H9 (cell line): ENCODE results near the gene CABP7. TPM values are rescaled to one million over a fixed set of nuclear protein-coding genes. Genes with fewer than 3 reads are reported as not detected.

Source experiments
- DNase-seq: peaks from one replicate; pipeline ENCODE4 v3.0.0-alpha.2; 2017
- H2AFZ ChIP-seq: one replicate; pipeline ENCODE4 v1.6.1; 2013; ENCODE audit warnings: mild to moderate bottlenecking, low read length, control low read depth, moderate library complexity
- H2AK5ac ChIP-seq: 2 replicates; pipeline ENCODE4 v1.6.1; 2013; ENCODE audit warnings: low read length, control low read depth, mixed read lengths; ENCODE audit not compliant: insufficient read length
- H2BK120ac ChIP-seq: one replicate; pipeline ENCODE4 v1.6.1; 2013; ENCODE audit warnings: low read depth, mild to moderate bottlenecking, low read length, control low read depth, inconsistent platforms; ENCODE audit not compliant: poor library complexity, severe bottlenecking
- H2BK12ac ChIP-seq: 2 replicates; pipeline ENCODE4 v1.6.1; 2013; ENCODE audit warnings: low read length, control low read depth, mixed read lengths, low read depth; ENCODE audit not compliant: insufficient read length
- H2BK15ac ChIP-seq: 2 replicates; pipeline ENCODE4 v1.6.1; 2013; ENCODE audit warnings: low read depth, low read length, control low read depth
- H2BK20ac ChIP-seq: one replicate; pipeline ENCODE4 v1.6.1; 2013; ENCODE audit warnings: low read depth, mild to moderate bottlenecking, low read length, control low read depth, inconsistent platforms; ENCODE audit not compliant: poor library complexity, severe bottlenecking
- H2BK5ac ChIP-seq: 2 replicates; pipeline ENCODE4 v1.6.1; 2013; ENCODE audit warnings: low read length, control low read depth, mixed read lengths; ENCODE audit not compliant: insufficient read length
- H3K14ac ChIP-seq: 2 replicates; pipeline ENCODE4 v1.6.1; 2013; ENCODE audit warnings: low read length, control low read depth; ENCODE audit not compliant: insufficient read depth
- H3K18ac ChIP-seq: 2 replicates; pipeline ENCODE4 v1.6.1; 2013; ENCODE audit warnings: low read depth, mild to moderate bottlenecking, mixed read lengths, low read length, control low read depth; ENCODE audit not compliant: insufficient read length
- H3K23ac ChIP-seq: 2 replicates; pipeline ENCODE4 v1.6.1; 2013; ENCODE audit warnings: low read length, control low read depth, mixed read lengths, low read depth; ENCODE audit not compliant: insufficient read length
- H3K23me2 ChIP-seq: 2 replicates; pipeline ENCODE4 v1.6.1; 2013; ENCODE audit warnings: low read depth, mild to moderate bottlenecking, mixed read lengths, low read length, control low read depth; ENCODE audit not compliant: insufficient read length, poor library complexity, severe bottlenecking
- H3K27ac ChIP-seq: 2 replicates; pipeline ENCODE4 v1.5.1; 2013; ENCODE audit warnings: low read length, control low read depth, mixed read lengths, low read depth; ENCODE audit not compliant: insufficient read length
- H3K27me3 ChIP-seq: 2 replicates; pipeline ENCODE4 v1.6.1; 2013; ENCODE audit warnings: low read length, control low read depth, inconsistent platforms; ENCODE audit not compliant: insufficient read depth
- H3K4ac ChIP-seq: 2 replicates; pipeline ENCODE4 v1.6.1; 2013; ENCODE audit warnings: low read depth, mild to moderate bottlenecking, control low read depth, inconsistent platforms, low read length, moderate library complexity
- H3K4me1 ChIP-seq: 2 replicates; pipeline ENCODE4 v1.6.1; 2013; ENCODE audit warnings: low read length, control low read depth, inconsistent platforms; ENCODE audit not compliant: insufficient read depth
- H3K4me2 ChIP-seq: 2 replicates; pipeline ENCODE4 v1.6.1; 2013; ENCODE audit warnings: low read length, control low read depth, mixed read lengths; ENCODE audit not compliant: insufficient read length, insufficient read depth
- H3K56ac ChIP-seq: 2 replicates; pipeline ENCODE4 v1.6.1; 2013; ENCODE audit warnings: low read depth, mild to moderate bottlenecking, mixed read lengths, low read length, control low read depth; ENCODE audit not compliant: insufficient read length
- H3K79me1 ChIP-seq: 2 replicates; pipeline ENCODE4 v1.6.1; 2013; ENCODE audit warnings: low read depth, mild to moderate bottlenecking, moderate library complexity, low read length, control low read depth, inconsistent platforms; ENCODE audit not compliant: insufficient read depth, poor library complexity, severe bottlenecking
- H3K79me2 ChIP-seq: 2 replicates; pipeline ENCODE4 v1.6.1; 2013; ENCODE audit warnings: low read length, control low read depth, inconsistent platforms; ENCODE audit not compliant: insufficient read depth
- H3K9ac ChIP-seq: 2 replicates; pipeline ENCODE4 v1.6.1; 2013; ENCODE audit warnings: low read length, control low read depth, mixed read lengths; ENCODE audit not compliant: insufficient read length; ENCODE audit errors: extremely low read depth
- H3K9me3 ChIP-seq: one replicate; pipeline ENCODE4 v1.6.1; 2013; ENCODE audit warnings: low read depth, low read length, inconsistent platforms; ENCODE audit not compliant: control insufficient read depth
- H3T11ph ChIP-seq: one replicate; pipeline ENCODE4 v1.6.1; 2013; ENCODE audit warnings: mild to moderate bottlenecking, low read length, control low read depth, inconsistent platforms
- H4K20me1 ChIP-seq: one replicate; pipeline ENCODE4 v1.6.1; 2013; ENCODE audit not compliant: control insufficient read depth, insufficient read length, insufficient read depth
- H4K5ac ChIP-seq: 2 replicates; pipeline ENCODE4 v1.6.1; 2013; ENCODE audit warnings: low read depth, mild to moderate bottlenecking, mixed read lengths, low read length, control low read depth; ENCODE audit not compliant: insufficient read length
- H4K8ac ChIP-seq: replicated peaks from 2 replicates; pipeline ENCODE4 v1.6.1; 2013; ENCODE audit warnings: low read length, control low read depth, mixed read lengths, low read depth; ENCODE audit not compliant: insufficient read length
- H4K91ac ChIP-seq: 2 replicates; pipeline ENCODE4 v1.6.1; 2013; ENCODE audit warnings: low read depth, mild to moderate bottlenecking, moderate library complexity, mixed read lengths, low read length, control low read depth; ENCODE audit not compliant: insufficient read length
- H3K27ac Mint-ChIP-seq, 3 experiments: 2 replicates in 2 of 3; 3 replicates in 1 of 3; pipeline ENCODE4 v1.8.0; 2020 to 2021; ENCODE audit warnings: mixed read lengths in 3 of 3, mild to moderate bottlenecking in 1 of 3, moderate library complexity in 1 of 3
- H3K27me3 Mint-ChIP-seq: 2 replicates; pipeline ENCODE4 v1.8.0; 2021; ENCODE audit warnings: low read depth, mild to moderate bottlenecking, moderate library complexity, mixed read lengths
- H3K36me3 Mint-ChIP-seq, 3 experiments: 2 replicates in 2 of 3; 3 replicates in 1 of 3; pipeline ENCODE4 v1.8.0; 2020 to 2021; ENCODE audit warnings: low read depth in 3 of 3, mixed read lengths in 3 of 3; ENCODE audit not compliant: insufficient read depth in 1 of 3
- H3K4me1 Mint-ChIP-seq, 2 experiments: 2 replicates each; pipeline ENCODE4 v1.8.0; 2020; ENCODE audit warnings: mixed read lengths in 2 of 2
- H3K4me3 Mint-ChIP-seq, 2 experiments: 2 replicates in 1 of 2; 3 replicates in 1 of 2; pipeline ENCODE4 v1.8.0; 2020 to 2021; ENCODE audit warnings: mild to moderate bottlenecking in 2 of 2, mixed read lengths in 2 of 2, moderate library complexity in 1 of 2
- H3K9me3 Mint-ChIP-seq, 2 experiments: 2 replicates in 1 of 2; 3 replicates in 1 of 2; pipeline ENCODE4 v1.8.0; 2020; ENCODE audit warnings: mild to moderate bottlenecking in 2 of 2, mixed read lengths in 2 of 2, moderate library complexity in 1 of 2
- CTCF ChIP-seq: fragments of 200-600 bp; sonication (generic); conservative IDR thresholded peaks from 3 replicates; pipeline ENCODE4 v1.8.0; 2021; ENCODE audit warnings: antibody characterized with exemption, mild to moderate bottlenecking
- WGBS: extraction: QIAGEN DNeasy Blood & Tissue Kit; methylation state at CpG from one replicate; pipeline ENCODE4 v1.1.7; 2013; ENCODE audit warnings: missing lambda C conversion rate, low lambda C conversion rate, mixed read lengths; ENCODE audit not compliant: insufficient read length; ENCODE audit errors: extremely low coverage; 5-methylcytosine and 5-hydroxymethylcytosine counted together
- total RNA-seq: library from RNA; stranded (reverse); gene quantifications from 2 replicates; pipeline ENCODE4 v1.2.1, GENCODE V29; 2021

Gene CABP7
- total RNA-seq, 1 experiment from 2014 or later, result 0.83 TPM

- Histone ChIP-seq H4K8ac (no peak overlapping the region), H3K23me2 (no peaks in the 10 kb centered on the region), H3K4me2 (no peak overlapping the region), H4K20me1 (no peaks in the 10 kb centered on the region), H4K91ac (no peak overlapping the region), H2BK5ac (no peak overlapping the region), H3K79me1 (no peaks in the 10 kb centered on the region), H3K4me1 (no peaks in the 10 kb centered on the region), H2AFZ (no peak overlapping the region), H2BK20ac (no peak overlapping the region), H2AK5ac (no peak overlapping the region), H3K27ac (no peak overlapping the region), H3K14ac (no peak overlapping the region), H3K23ac (no peak overlapping the region), H2BK12ac (no peak overlapping the region), H3K18ac (no peak overlapping the region), H4K5ac (no peak overlapping the region), H3K56ac (no peak overlapping the region), H3T11ph (no peak overlapping the region), H3K27me3 (no peaks in the 10 kb centered on the region), H3K9me3 (no peaks in the 10 kb centered on the region), H3K79me2 (no peaks in the 10 kb centered on the region), H3K4ac (no peak overlapping the region), H2BK120ac (no peak overlapping the region), H2BK15ac (no peak overlapping the region), H3K9ac (no peak overlapping the region)
- Mint-ChIP-seq H3K9me3 (no peaks in the 10 kb centered on the region), H3K27ac (peak overlapping the region in 1 of 3 experiments; percentile 18; a peak in 2 of 7 replicates), H3K4me1 (peaks cover 5 to 13% of the 10 kb centered on the region in 2 experiments), H3K27me3 (no peaks in the 10 kb centered on the region), H3K4me3 (no peak overlapping the region), H3K36me3 (no peaks in the 10 kb centered on the region)
- DNase-seq, result no peak
- WGBS, result no CpG with 5 or more reads among the region's 5 CpGs
- TF ChIP-seq CTCF, result no peak
These were observed 39.2 kb downstream of the CABP7 start for GRCh38 chr22:29758959-29759358.
